ENCODE data around the gene MATN1. TPM values are rescaled to one million over a fixed set of nuclear protein-coding genes. Genes with fewer than 3 reads are reported as not detected.

The MATN1 gene
- total and polyA plus RNA-seq, 4 donors = 0.50 to 1.4 (median 0.88) TPM

- no peak for DNase-seq (ENCODE audit: low read depth in 4 of 6, low spot score in 6 of 6)
- no peak overlapping the region for H3K27ac ChIP-seq (ENCODE audit: low read depth, low read length)
- H3K9me3 ChIP-seq (ENCODE audit: control insufficient read depth, insufficient read depth, low read length) = no peaks in the 10 kb centered on the region
- peaks cover 38% of the 10 kb centered on the region for H3K4me1 ChIP-seq (ENCODE audit: control insufficient read depth, insufficient read depth, low read length)
- no peaks in the 10 kb centered on the region for H3K36me3 ChIP-seq (ENCODE audit: control insufficient read depth, insufficient read depth, low read length)
- H3K27me3 ChIP-seq (ENCODE audit: control insufficient read depth, insufficient read depth, low read length) = no peaks in the 10 kb centered on the region
- H3K4me3 ChIP-seq (ENCODE audit: low read depth, low read length) = no peak overlapping the region
- WGBS (ENCODE audit: insufficient coverage) = 89% methylated on average over 3 of the region's 5 CpGs
These were observed 41.0 kb upstream of the MATN1 start for GRCh38 chr1:30764396-30764795.

GRCh38 chr1:30763651-30764248, 40.4 kb upstream of the MATN1 start:
- Histone ChIP-seq H3K27ac (ENCODE audit: low read depth, low read length) (peak overlapping the region; percentile 59), H3K36me3 (ENCODE audit: control insufficient read depth, insufficient read depth, low read length) (no peaks in the 10 kb centered on the region), H3K27me3 (ENCODE audit: control insufficient read depth, insufficient read depth, low read length) (no peaks in the 10 kb centered on the region), H3K4me3 (ENCODE audit: low read depth, low read length) (no peak overlapping the region), H3K4me1 (ENCODE audit: control insufficient read depth, insufficient read depth, low read length) (peaks cover 33% of the 10 kb centered on the region), H3K9me3 (ENCODE audit: control insufficient read depth, insufficient read depth, low read length) (no peaks in the 10 kb centered on the region)
- WGBS (ENCODE audit: insufficient coverage) = 54% methylated on average over 10 of the region's 10 CpGs
- DNase-seq (ENCODE audit: low read depth in 4 of 6, low spot score in 6 of 6) = peak in 3 of 6 donors; percentile 35 to 70 (median 39)

GRCh38 chr1:30762930-30763650, 39.7 kb upstream of the MATN1 start:
- peak overlapping the region; percentile 59 for H3K27ac ChIP-seq (ENCODE audit: low read depth, low read length)
- no peaks in the 10 kb centered on the region for H3K9me3 ChIP-seq (ENCODE audit: control insufficient read depth, insufficient read depth, low read length)
- WGBS (ENCODE audit: insufficient coverage) = 66% methylated on average over 2 of the region's 7 CpGs
- no peaks in the 10 kb centered on the region for H3K36me3 ChIP-seq (ENCODE audit: control insufficient read depth, insufficient read depth, low read length)
- DNase-seq (ENCODE audit: low read depth in 4 of 6, low spot score in 6 of 6) = no peak
- peaks cover 33% of the 10 kb centered on the region for H3K4me1 ChIP-seq (ENCODE audit: control insufficient read depth, insufficient read depth, low read length)
- no peak overlapping the region for H3K4me3 ChIP-seq (ENCODE audit: low read depth, low read length)
- no peaks in the 10 kb centered on the region for H3K27me3 ChIP-seq (ENCODE audit: control insufficient read depth, insufficient read depth, low read length)

- H3K27ac ChIP-seq (ENCODE audit: low read depth, low read length) = no peak overlapping the region
- H3K4me3 ChIP-seq (ENCODE audit: low read depth, low read length) = no peak overlapping the region
- 70% methylated on average over 5 of the region's 6 CpGs for WGBS (ENCODE audit: insufficient coverage)
- no peaks in the 10 kb centered on the region for H3K9me3 ChIP-seq (ENCODE audit: control insufficient read depth, insufficient read depth, low read length)
- H3K27me3 ChIP-seq (ENCODE audit: control insufficient read depth, insufficient read depth, low read length) = no peaks in the 10 kb centered on the region
- no peaks in the 10 kb centered on the region for H3K36me3 ChIP-seq (ENCODE audit: control insufficient read depth, insufficient read depth, low read length)
- DNase-seq (ENCODE audit: low read depth in 4 of 6, low spot score in 6 of 6) = no peak
- H3K4me1 ChIP-seq (ENCODE audit: control insufficient read depth, insufficient read depth, low read length) = peaks cover 36% of the 10 kb centered on the region
These were observed 39.0 kb upstream of the MATN1 start for GRCh38 chr1:30762152-30762929.

DNA sequence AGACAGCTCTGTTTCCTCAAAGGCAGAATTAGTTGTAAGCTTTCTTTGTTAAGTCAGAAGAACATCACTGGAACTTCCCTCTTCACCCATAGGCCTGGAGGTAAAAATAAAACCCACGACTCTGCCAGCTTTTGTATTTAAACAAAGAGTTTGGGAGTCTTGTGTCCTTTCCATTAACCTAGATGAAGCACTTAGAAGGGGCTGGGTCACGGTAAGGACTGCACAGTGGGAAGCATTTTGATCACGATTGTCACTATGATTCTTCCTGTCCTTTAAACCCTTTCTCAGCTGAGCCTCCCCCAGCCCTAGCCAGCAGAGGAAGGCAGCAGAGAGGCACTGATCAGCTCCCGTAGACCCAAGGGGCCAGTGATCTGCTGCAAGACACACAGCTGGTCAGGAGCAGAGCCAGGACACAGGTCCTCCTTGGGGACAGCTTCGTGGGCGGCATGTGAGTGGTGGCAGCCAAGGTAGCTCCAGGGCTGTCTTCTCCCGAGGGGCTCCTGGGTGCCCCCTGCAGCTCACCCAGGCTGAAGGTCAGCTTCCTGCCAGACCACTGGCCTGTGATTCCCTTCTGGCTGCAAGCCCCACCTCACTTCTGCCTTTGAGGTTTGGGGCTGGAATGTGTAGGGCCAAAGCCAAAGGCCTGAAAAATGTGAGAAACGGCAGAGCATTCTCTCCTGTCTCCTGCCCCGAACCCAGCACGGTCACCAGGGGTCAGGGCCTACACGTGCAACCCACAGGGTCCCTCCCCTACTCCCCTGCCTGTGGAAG, 38.2 kb upstream of the MATN1 start:
- H3K27me3 ChIP-seq (ENCODE audit: control insufficient read depth, insufficient read depth, low read length) = no peaks in the 10 kb centered on the region
- 43% methylated on average over 9 of the region's 11 CpGs for WGBS (ENCODE audit: insufficient coverage)
- H3K4me1 ChIP-seq (ENCODE audit: control insufficient read depth, insufficient read depth, low read length) = peaks cover 44% of the 10 kb centered on the region
- no peaks in the 10 kb centered on the region for H3K36me3 ChIP-seq (ENCODE audit: control insufficient read depth, insufficient read depth, low read length)
- no peak overlapping the region for H3K4me3 ChIP-seq (ENCODE audit: low read depth, low read length)
- H3K9me3 ChIP-seq (ENCODE audit: control insufficient read depth, insufficient read depth, low read length) = no peaks in the 10 kb centered on the region
- DNase-seq (ENCODE audit: low read depth in 4 of 6, low spot score in 6 of 6) = no peak
- no peak overlapping the region for H3K27ac ChIP-seq (ENCODE audit: low read depth, low read length)

DNA sequence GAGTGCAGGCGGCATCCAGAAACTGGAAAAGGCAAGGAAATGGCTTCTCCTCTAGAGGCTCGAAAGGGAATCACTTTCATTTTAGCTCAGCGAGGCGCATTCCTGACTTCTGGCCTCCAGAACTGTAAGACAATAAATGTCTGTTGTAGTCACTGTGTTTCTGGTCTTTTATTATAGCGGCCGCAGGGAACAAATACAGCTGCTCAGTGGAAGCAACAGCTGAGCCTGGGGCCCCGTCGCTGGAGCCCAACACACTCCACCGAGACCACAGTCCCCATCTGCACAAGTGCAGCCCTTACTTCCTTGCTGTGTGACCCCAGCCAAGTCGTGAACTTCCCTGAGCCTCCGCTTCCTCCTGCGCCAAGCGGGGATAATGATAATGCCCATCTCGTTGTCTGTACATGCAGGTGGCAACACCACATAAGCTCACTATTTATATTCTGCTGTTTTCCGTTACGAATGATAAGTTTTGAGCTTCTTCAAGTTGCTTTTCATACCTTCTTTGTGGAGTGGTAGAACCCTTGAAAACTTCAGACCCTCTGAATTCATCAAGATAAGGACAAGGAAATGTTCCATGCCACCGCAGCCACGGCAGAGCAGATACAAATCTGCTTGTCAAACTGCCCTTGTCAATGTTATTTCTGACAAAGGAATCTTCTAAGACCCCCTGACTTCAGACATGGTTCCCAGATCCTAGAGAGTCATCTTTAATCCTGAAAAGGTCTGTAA, 37.4 kb upstream of the MATN1 start:
- WGBS (ENCODE audit: insufficient coverage) = 64% methylated on average over 8 of the region's 18 CpGs
- Histone ChIP-seq H3K4me1 (ENCODE audit: control insufficient read depth, insufficient read depth, low read length) (peaks cover 46% of the 10 kb centered on the region), H3K4me3 (ENCODE audit: low read depth, low read length) (no peak overlapping the region), H3K9me3 (ENCODE audit: control insufficient read depth, insufficient read depth, low read length) (no peaks in the 10 kb centered on the region), H3K36me3 (ENCODE audit: control insufficient read depth, insufficient read depth, low read length) (no peaks in the 10 kb centered on the region), H3K27ac (ENCODE audit: low read depth, low read length) (no peak overlapping the region), H3K27me3 (ENCODE audit: control insufficient read depth, insufficient read depth, low read length) (no peaks in the 10 kb centered on the region)
- no peak for DNase-seq (ENCODE audit: low read depth in 4 of 6, low spot score in 6 of 6)

DNA sequence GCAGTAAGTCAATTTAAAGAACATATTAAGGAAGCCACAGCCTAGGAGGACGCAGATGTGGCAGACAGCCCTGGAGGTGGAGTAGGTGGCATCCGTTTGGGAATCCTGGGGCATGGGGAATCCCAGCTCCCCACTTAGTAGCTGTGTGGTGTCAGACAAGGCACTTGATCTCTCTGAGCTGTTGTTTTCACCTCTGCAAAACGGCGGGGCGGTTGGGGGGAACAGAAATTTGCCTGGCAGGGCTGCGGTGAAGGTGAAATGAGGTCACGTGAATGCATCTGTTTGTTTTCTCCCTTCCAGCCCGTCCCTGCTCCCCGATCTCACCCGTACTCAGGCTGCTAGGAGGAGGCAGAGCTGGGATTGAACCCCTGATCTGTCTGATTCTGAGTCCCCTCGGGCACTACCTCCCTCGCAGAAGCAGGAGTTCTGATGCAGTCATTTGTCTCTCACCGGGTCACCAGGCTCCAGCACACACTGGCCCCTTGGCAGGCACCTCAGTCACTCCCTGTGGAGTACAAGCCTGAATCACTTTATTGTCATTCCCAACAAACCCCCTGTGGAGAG, 36.4 kb upstream of the MATN1 start:
- Histone ChIP-seq H3K4me3 (ENCODE audit: low read depth, low read length) (no peak overlapping the region), H3K9me3 (ENCODE audit: control insufficient read depth, insufficient read depth, low read length) (no peaks in the 10 kb centered on the region), H3K4me1 (ENCODE audit: control insufficient read depth, insufficient read depth, low read length) (peaks cover 46% of the 10 kb centered on the region), H3K27me3 (ENCODE audit: control insufficient read depth, insufficient read depth, low read length) (no peaks in the 10 kb centered on the region), H3K36me3 (ENCODE audit: control insufficient read depth, insufficient read depth, low read length) (no peaks in the 10 kb centered on the region), H3K27ac (ENCODE audit: low read depth, low read length) (no peak overlapping the region)
- 68% methylated on average over 12 of the region's 13 CpGs for WGBS (ENCODE audit: insufficient coverage)
- DNase-seq (ENCODE audit: low read depth in 4 of 6, low spot score in 6 of 6) = no peak

DNA sequence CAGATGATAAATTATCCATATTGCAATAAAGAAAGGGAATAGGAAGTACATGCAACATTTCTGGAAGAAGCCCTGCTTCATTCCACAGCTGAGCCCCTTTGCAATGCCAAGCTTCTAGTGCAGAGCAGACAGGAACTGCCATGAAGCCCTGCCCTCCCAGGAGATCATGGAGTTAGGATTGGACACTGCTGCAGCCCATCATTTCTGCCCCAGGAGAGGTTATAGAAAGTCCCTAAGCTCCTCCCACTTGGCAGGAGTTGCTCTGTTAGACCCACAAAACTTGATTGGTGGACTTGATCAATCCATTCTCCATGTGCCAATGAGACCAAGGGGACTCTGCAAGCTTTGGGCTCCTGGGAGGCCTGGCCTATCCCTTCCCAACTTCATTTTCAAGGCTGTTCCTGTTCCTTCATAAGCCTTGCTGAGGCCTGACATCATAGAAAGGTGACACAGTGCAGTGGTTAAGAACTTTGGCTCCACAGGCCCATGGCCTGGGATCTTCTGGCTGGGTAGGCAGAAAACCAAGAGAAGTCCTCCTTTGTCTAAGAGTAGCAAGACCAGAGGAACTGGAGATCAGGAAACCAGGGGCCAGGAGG, 35.5 kb upstream of the MATN1 start:
- no peak overlapping the region for H3K4me3 ChIP-seq (ENCODE audit: low read depth, low read length)
- DNase-seq (ENCODE audit: low read depth in 4 of 6, low spot score in 6 of 6) = peak in 1 of 6 donors; percentile 62
- H3K27ac ChIP-seq (ENCODE audit: low read depth, low read length) = no peak overlapping the region
- no peaks in the 10 kb centered on the region for H3K36me3 ChIP-seq (ENCODE audit: control insufficient read depth, insufficient read depth, low read length)
- no peaks in the 10 kb centered on the region for H3K9me3 ChIP-seq (ENCODE audit: control insufficient read depth, insufficient read depth, low read length)
- H3K4me1 ChIP-seq (ENCODE audit: control insufficient read depth, insufficient read depth, low read length) = peaks cover 40% of the 10 kb centered on the region
- no peaks in the 10 kb centered on the region for H3K27me3 ChIP-seq (ENCODE audit: control insufficient read depth, insufficient read depth, low read length)
